IPS-11a (cell line): ENCODE measurements around the gene ZSCAN31.
"Not testable (repeated sequence)": the region's sequence is repeated elsewhere in the genome, so short reads cannot be mapped to it uniquely, and the experiment has no call there.

Experiments used
- H3K4me3 ChIP-seq: one replicate; pipeline ENCODE4 v1.5.1; 2013; ENCODE audit warnings: low read depth, low read length, control low read depth

The ZSCAN31 gene

DNA sequence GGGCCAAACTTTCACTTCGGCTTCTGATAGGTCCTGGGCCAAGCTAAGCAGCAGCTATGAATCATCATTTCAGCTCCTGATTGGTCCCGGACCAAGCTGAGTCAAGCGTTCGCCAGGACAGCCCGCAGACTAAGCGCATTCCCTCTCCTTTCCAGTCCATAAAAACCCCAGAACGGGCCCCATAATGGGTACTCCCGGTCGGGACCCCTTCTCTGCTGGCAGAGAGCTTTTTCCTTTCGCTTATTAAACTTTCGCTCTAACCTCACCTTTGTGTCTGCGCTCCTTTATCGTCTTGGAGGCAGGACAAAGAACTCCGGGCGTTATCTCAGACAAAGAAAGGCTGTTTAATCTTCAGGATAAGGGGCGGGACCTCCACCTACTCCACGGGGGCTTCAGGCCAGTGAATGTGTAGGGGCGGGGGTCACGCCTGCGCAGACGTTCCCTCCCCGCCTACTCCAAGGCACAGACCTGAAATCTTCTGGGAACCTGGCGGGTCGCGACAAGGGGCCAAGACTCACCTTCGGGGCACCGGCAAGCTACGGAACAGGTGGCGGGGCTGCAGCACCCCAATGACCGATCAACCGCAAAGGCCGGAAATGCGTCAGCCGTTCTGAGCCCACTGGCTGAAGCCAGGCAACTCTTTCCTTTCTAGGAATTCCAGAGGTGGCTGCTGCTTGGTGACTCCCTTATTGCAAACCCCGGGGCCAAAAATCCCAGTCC lies at the start of gene ZSCAN31:
Gene ZSCAN31 (minus strand): TSS at position 585 of the 720 bp plus-strand sequence. CDS start 6,465 bp downstream, outside the sequence.
- H3K4me3 ChIP-seq, result peak within 1 kb of the TSS; percentile 79

DNA sequence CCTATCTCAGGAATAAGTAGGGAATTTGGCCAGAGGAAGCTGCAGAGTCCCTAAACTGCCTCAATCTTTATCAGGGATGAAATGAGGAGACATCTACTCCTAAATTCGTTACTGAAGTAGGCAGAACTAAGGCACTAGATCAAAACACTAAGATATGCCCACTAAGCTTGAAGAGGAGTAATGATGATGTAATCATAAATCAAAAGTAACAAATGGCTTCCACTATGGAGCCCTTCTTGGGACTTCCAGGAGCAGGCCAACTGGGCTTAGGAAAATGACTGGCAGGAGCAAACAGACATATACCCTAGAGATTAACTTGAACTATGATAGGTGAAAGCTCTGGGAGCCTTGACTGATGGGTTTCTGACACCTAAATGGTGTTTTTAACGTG lies 48.2 kb upstream of the ZSCAN31 start:
- no peak overlapping the region for H3K4me3 ChIP-seq

DNA sequence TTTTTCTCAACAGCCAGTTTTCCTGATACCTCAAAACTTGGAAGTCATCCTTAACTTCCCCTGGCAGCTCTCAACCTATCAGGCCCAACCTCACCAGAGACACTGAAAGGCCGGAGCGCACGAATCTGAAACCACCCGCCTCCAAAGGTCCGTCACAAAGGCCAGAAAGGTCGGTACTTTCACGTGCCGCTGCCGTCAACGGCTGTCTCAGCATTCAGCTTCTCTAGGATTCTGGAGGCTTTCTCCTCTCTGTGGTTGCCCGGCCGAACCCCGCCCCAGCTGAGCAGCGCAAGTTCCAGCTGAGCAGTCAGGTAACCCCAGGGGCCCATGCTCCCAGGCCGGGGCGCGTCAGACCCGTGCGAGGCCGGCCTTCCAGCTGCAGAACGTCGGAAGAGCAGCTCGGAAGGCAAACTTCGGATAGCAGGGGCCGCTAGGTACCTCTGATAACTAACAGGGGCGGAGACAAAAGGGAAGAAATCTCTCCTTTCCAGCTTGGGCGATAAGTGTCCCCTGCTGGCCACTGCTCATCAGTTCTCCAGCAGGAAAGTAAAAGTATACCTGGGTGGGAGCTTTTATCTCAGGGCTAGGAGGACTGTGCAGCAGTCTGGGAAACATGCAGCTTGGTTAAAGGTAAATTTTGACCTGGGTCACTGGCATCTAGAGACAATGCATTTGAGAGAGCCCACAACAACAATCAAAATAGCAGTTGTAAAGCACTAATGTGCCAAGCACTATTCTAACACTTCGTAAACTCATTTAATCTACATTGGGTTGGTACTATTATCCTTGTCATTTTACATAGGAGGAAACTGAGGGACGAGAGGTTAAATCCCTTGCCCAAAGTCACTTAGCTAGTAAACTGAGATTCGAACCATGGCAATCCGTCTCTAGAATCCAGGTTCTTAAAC lies 47.5 kb upstream of the ZSCAN31 start:
- peak overlapping the region; percentile 56 for H3K4me3 ChIP-seq

DNA sequence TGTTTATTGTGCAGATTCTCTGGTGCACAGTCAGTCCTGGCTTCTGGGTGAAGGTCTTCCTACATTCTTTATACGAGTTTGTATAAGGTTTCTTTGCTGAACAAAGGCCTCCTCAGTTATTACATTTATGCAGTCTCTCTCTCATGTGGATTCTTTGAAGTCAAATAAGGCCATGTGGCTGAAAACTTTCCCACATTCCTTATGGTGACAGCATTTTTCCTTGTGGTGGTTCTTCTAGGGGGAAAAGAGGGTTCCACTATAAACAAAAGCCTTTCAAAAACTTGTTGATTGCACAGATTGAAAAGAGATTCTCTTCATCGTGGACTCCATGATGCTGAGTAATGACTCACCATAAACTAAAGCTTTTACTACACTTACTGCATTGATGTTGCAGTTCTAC lies 44.4 kb upstream of the ZSCAN31 start:
- no peak overlapping the region for H3K4me3 ChIP-seq

DNA sequence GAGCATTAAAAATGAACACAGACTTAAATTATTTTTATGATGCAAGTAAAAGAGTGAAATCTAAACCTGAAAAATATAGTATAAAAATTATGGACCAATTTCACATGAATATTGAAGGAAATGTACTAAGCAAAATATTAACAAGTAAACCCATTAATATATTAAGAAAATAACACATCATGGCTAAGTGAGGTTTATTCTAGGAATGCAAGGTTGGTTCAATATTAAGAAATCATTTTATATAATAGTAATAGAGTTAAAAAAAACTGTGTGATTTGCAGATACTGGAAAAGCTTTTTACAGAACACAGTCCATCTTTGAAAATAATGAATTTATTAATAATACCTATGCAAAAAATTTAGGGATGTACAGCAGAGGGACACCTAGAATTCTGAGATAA lies 42.7 kb upstream of the ZSCAN31 start:
- no peak overlapping the region for H3K4me3 ChIP-seq

DNA sequence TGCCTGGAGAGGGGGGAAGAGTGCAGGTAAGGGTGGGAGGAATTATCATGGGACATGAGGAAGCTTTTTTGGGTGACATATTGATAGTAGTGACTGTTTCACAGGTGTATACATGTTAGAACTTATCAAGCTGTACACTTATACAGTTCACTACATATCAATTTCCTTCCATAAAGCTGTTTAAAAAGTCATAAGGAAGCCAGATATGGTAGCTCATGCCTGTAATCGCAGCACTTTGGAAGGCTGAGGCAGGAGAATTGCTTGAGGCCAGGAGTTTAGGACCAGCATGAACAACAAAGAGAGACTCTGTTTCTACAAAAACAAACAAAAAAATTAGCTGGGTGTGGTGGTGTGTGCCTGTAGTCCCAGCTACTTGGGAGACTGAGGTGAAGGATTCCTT lies 41.9 kb upstream of the ZSCAN31 start:
- H3K4me3 ChIP-seq, result no peak overlapping the region

DNA sequence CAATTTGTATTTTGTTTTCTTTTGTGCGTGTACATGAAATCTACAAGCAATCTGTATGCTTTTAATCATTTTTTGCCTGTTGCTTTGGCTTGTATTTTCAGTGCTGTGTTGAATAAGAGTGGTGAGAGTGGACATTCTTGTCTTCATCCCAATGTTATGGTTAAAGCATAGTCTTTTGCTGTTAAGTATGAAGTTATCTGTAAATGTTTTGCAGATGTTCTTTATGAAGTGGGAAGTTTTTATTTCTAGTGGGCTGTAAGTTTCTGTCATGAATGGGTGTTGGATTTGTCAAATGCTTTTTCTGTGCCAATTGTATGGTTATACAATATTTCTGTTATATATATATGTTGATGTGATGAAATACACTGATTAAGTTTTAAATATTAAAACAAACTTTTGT lies 38.0 kb upstream of the ZSCAN31 start:
- H3K4me3 ChIP-seq, result no peak overlapping the region

DNA sequence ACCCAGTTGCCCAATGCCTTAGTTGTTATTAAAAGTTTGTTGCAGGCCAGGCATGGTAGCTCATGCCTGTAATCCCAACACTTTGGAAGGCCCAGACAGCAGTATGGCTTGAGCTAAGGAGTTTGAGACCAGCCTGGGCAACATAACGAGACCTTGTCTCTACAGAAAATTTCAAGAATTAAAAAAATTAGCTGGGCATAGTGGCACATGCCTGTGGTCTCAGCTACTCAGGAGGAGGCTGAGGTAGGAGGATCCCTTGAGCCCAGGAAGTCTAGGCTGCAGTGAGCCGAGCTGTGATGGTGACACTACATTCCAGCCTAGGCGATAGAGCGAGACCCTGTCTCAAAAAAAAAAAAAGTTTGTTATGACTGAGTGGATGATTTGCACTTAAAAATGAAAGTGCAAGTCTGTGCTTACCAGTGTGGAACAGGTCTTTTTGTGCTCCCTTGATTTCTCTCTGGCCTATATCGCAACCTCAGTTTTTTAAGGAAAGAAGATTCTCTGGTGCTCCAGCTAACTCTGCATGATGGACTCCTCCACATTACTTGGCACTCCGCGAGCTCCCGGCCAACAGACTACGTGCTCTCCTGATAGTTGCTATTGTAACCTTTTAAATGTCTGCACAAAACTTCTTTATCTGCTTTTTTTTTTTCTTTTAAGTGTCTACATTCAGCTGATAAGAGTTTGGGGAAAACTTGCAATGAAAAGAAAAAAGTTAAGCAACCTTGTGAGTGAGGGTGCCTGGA lies 35.9 kb upstream of the ZSCAN31 start:
- H3K4me3 ChIP-seq, result no peak overlapping the region

DNA sequence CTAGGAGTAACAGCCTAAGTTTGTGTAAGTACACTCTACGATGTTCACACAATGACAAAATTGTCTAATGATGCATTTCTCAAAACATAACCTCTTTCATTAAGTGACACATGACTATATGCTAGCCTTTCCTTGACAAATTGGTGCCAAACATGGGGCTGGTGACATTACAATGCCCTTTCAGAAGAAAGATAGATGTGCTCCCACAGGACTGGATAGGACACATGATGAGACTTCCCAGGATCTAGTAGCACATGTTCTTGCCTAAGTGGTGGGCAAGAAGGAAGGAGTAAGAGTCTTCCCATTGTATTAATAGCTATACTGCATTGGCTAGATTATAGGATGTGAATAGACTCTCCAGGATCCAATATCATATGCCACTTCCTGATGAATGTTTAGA lies 35.3 kb upstream of the ZSCAN31 start:
- no peak overlapping the region for H3K4me3 ChIP-seq

DNA sequence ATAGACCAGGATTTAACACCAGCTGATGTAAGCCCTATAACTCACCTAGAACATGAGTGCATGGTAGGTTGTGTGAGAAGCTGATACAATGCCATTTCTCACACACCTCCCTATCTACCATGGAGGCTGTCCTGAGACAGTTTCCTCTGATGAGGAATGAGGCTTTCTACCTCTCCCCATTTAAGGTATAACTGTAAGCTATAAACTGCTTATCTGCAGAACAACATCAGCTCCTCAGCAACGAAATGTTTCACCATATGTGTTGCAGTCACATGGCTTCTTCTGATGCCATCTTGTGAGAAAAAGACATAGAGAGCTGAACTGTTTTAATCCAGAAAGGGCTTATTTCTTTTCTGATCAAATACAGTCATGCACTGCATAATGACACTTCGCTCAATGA lies 34.5 kb upstream of the ZSCAN31 start:
- no peak overlapping the region for H3K4me3 ChIP-seq

DNA sequence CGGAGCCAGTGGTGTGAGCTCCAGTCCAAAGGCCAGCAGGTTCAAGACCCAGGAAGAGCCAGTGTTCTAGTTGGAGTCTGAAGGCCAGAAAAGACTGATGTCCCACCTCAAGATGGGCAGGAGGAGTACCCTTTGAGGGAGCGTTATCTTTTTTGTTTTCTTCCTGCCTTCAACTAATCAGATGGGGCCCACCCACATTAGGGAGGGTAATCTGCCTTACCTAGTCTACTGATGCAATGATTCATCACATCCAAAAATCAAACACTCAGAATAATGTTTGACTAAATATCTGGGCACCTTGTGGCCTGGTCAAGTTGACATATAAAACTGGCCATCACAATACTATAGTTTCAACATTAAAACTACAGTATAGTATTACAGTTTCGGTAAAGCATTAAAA lies 33.5 kb upstream of the ZSCAN31 start:
- no peak overlapping the region for H3K4me3 ChIP-seq

DNA sequence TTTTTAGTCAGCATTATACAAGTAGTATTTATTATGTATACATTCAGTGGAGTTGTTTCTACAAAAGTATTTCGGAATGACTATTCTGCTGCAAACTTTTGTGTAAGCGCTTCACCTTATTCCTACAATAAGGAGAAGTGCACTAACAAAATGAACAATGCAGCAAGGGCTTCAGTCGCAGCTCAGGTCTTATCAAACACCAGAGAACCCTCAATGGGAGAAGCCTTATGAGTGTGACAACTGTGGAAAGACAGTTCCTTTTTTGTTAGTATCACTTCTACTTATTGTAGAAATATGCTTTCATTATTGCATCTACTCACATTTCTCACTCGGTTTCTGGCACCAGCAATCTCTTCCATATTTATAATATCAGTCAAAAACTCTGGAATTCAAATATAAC lies 32.6 kb upstream of the ZSCAN31 start:
- H3K4me3 ChIP-seq, result no peak overlapping the region

DNA sequence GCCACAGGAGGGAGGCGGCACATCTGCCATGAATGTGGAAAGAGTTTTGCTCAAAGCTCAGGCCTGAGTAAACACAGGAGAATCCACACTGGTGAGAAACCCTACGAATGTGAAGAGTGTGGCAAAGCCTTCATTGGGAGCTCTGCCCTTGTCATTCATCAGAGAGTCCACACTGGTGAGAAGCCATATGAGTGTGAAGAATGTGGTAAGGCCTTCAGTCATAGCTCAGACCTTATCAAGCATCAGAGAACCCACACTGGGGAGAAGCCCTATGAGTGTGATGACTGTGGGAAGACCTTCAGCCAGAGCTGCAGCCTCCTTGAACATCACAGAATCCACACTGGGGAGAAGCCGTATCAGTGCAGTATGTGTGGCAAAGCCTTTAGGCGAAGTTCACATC lies 29.6 kb upstream of the ZSCAN31 start:
- not testable (repeated sequence) for H3K4me3 ChIP-seq

DNA sequence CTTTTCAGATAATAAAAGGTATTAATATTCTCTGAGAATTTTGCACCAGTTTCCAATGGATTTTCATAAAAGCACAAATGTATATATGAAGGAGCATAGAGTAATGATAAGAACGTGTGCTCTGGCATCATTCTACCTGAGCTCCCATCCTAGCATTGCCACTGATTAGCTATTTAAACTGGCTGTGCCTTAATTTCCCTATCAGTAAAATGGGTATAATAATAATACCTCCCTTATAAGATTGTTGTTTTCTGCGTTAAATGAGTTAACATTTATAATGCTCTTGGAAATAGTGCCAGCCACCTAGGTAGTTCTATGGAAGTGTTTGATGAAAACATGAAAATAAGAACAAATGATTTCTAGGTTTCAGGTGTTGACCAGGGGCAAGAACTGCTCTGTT lies 25.0 kb upstream of the ZSCAN31 start:
- H3K4me3 ChIP-seq, result no peak overlapping the region

DNA sequence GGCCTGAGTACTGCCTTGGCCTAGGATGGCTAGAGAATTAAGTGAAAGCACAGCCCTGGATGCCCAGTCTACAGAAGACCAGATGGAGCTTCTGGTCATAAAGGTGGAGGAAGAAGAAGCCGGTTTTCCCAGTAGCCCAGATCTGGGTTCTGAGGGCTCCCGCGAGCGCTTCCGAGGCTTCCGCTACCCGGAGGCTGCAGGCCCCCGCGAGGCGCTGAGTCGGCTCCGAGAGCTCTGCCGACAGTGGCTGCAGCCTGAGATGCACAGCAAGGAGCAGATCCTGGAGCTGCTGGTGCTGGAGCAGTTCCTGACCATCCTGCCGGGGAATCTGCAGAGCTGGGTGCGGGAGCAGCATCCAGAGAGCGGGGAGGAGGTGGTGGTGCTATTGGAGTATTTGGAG lies 23.6 kb upstream of the ZSCAN31 start:
- H3K4me3 ChIP-seq, result not testable (repeated sequence)

DNA sequence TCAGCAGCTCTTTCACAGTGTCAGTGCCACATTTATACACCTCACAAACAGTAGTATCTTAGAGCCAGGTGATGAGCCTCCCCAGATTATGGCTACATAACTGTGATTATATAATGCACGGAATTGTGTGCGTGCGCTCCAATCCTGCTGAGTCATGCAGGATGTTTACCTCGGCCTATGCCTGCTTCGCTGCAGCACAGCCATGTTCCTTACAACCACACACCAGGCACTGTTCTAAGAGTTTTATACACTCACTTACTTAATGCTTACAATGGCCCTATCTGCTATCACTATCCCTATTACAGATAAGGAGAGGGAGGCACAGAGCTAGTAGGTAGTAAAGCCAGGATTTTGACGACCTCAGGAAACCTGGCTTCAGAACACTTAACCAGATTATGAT lies 21.1 kb upstream of the ZSCAN31 start:
- no peak overlapping the region for H3K4me3 ChIP-seq

DNA sequence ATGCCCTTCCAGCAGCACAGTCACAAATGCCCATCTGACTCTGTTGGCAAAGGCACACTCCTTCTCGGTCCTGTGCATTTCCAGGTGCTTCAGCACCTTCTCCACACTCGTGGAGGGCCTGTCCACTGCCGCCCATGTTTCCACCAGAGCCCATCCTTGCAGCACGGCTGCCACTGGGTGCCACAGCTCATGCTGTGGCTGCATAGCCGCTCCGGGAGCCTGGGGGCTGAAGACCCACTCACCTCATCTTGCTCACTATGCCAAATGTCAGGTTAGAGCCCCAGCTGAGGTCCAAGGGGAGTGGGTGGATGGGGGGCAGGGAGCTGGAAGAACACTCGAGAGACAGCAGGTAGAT lies 20.7 kb upstream of the ZSCAN31 start:
- no peak overlapping the region for H3K4me3 ChIP-seq

DNA sequence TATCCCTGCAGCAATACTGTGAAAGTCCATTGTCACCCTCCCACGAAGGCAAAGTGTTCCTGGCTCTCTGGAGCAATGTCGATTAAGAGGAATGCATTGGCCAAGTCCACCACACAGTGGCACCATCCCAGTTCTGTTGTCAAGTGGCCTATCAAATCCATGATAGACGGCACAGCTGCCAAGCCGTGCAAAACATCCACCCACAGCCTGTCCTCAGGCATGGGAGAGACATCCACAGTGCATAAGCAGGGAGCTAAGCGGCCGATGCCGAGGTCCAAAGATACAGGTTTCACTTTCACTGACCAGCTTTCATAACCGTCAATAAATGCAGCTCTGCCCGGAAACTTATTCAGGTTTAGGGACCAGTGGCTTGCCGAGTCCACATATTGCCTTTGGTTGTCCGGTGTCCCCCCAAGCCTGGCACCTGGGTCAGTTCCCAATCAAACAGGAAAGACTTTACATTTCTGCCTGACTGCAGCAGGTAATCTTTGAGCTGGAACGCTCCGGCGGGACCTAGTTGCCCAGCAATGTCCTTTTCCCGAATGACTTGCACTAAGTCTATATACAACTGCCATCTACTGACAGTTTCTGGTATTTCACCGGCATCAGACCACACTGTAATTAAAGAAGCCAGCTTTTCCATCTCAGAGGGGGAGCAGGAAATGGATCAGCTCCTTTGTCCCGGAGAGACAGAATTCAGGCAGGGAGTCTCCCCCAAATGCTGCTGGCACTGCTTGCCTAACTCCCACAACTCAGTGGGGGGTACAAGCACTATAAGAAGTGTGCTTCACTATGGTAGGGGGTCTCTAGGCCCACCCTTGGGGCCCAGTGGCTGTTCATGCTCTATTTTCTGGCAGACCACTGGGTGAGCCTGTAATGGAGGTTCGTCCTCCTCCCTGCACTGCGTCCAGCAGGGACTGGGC lies 20.1 kb upstream of the ZSCAN31 start:
- H3K4me3 ChIP-seq, result no peak overlapping the region

DNA sequence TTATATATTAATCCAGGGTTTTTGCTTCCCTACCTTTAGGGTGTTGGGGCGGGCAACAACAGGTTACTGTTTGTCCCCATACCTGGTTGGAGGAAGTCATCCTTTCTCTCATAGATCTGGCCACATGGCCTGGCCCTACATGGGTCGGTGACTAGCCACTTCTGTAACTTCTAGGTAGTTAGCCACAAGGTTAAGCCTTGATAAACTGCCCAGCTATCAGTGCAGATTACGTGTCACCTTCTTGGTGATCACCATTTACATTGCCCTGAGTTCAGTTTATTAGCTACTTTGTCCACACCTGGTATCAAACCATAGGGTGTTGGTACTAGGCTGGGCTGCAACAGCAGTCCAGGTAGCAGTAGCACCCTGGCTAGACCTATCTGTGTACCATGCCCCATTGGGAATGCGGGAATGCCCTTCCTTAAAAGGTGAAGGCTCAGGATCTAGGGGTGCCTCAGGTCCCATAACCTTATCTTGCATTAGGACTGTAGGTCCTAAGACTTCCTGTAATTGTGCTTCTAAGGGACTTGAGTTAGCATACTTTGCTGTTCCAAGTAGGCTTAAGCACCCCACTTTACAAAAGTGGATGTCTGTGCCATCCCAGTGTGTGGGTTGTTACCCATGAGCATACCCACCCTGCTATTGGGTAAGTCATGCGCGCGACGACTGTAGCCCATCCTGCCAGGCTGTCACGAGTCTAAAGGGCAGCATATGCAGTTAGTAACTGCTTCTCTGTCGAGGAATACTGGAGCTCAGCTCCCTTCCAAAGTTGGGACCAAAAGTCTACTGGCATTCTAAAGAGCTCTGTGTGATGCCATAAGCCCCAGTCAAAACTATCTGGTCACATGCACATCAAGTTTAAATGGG lies 19.0 kb upstream of the ZSCAN31 start:
- no peak overlapping the region for H3K4me3 ChIP-seq
